Purkinje cell (primary cell): ENCODE results near the gene KRTAP5-7. TPM values are rescaled to one million over a fixed set of nuclear protein-coding genes. Genes with fewer than 3 reads are reported as not detected.

Source experiments
- polyA plus RNA-seq: library from polyadenylated mRNA; unstranded; fragments of >200 nt; fragmentation: Nextera tagmentation; gene quantifications from 2 replicates; pipeline ENCODE4 v1.2.1, GENCODE V29; 2014

Gene KRTAP5-7, protein sequence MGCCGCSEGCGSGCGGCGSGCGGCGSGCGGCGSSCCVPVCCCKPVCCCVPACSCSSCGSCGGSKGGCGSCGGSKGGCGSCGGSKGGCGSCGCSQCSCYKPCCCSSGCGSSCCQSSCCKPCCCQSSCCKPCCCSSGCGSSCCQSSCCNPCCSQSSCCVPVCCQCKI
- 2.5 TPM in 1 of 2 replicates, not detected in the other for polyA plus RNA-seq

DNA sequence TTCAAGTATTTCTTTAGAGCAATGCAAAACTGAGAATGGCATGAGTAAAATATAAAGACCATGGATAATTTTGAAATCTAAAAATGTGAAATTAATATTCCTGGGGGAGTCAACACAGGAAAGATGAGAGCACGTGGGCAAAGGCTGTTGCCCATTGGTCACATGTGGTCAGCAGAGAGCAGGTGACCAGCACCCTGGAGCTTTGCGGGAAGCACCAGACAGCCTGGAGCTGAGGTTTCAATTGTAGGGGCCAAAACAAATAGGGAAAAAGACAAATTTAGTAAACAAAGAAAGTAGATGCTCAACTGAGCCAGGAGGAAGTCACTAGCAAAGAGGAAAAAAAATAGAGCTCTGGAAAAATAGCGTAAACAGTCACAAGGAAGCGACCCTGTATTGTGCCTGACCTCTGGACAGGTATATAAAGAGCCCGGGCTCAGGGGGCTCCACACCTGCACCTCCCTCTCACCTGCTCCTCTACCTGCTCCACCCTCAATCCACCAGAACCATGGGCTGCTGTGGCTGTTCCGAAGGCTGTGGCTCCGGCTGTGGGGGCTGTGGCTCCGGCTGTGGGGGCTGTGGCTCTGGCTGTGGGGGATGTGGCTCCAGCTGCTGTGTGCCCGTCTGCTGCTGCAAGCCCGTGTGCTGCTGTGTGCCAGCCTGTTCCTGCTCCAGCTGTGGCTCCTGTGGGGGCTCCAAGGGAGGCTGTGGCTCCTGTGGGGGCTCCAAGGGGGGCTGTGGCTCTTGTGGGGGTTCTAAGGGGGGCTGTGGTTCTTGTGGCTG is at the start of gene KRTAP5-7:
Gene KRTAP5-7 (plus strand): TSS at position 472 of the 780 bp plus-strand sequence. CDS start 34 bp downstream, at position 506.

GRCh38 chr11:71537977-71538665 is 11.1 kb downstream of the KRTAP5-7 start, which contains the start of gene KRTAP5-8:
Gene KRTAP5-8, plus strand, starts transcription at chr11:71538025. Its CDS starts 31 bp downstream, at chr11:71538056.

GRCh38 chr11:71548120-71548519 is 21.1 kb downstream of the KRTAP5-7 start, which contains the start of gene KRTAP5-9:
Gene KRTAP5-9, plus strand, starts transcription at chr11:71548420. Its CDS starts 238 bp downstream, at chr11:71548658.

DNA sequence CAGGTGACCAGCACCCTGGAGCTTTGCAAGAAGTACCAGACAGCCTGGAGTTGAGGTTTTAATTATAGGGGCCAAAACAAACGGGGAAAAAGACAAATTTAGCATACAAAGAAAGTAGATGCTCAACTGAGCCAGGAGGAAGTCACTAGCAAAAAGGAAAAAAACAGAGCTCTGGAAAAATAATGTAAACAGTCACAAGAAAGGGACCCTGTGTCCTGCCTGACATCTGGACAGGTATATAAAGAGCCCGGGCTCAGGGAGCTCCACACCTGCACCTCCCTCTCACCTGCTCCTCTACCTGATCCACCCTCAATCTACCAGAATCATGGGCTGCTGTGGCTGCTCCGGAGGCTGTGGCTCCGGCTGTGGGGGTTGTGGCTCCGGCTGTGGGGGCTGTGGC is 38.2 kb downstream of the KRTAP5-7 start, which contains the start of gene KRTAP5-10:
Gene KRTAP5-10 (plus strand): TSS at position 301 of the 400 bp plus-strand sequence. CDS start 25 bp downstream, at position 326.

Other genes starting within 250 kb of the KRTAP5-7 start
- 11.0 and 15.3 TPM in 2 replicates for gene DHCR7, start 78.9 kb upstream of the KRTAP5-7 start, polyA plus RNA-seq
- 12.3 and 16.0 TPM in 2 replicates for gene NADSYN1, start 74.1 kb upstream of the KRTAP5-7 start, polyA plus RNA-seq
- gene KRTAP5-8, start 10.8 kb downstream of the KRTAP5-7 start, polyA plus RNA-seq: not detected in 2 replicates
- not detected in 2 replicates for gene KRTAP5-9, start 21.2 kb downstream of the KRTAP5-7 start, polyA plus RNA-seq
- not detected in 2 replicates for gene KRTAP5-10, start 38.3 kb downstream of the KRTAP5-7 start, polyA plus RNA-seq
- 0.81 and 2.2 TPM in 2 replicates for gene KRTAP5-11, start 55.6 kb downstream of the KRTAP5-7 start, polyA plus RNA-seq